CD14-positive monocyte (primary cell): ENCODE data around the gene SLC4A7. TPM values are rescaled to one million over a fixed set of nuclear protein-coding genes. Genes with fewer than 3 reads are reported as not detected.

Experiments
- DNase-seq, 3 donors: peaks; one replicate each; pipeline ENCODE4 v3.0.0-alpha.2; 2011 to 2022
- H2AFZ ChIP-seq: 2 replicates; pipeline ENCODE4 v1.6.0; 2012; ENCODE audit warnings: mild to moderate bottlenecking, low read depth, low read length, inconsistent platforms; ENCODE audit not compliant: insufficient read depth, poor library complexity, severe bottlenecking
- H3K27ac ChIP-seq, 2 donors: 1 replicate in 1 of 2; 2 replicates in 1 of 2; pipeline ENCODE4 v1.5.1; 2012 to 2013; ENCODE audit warnings: low read length in 2 of 2, control low read depth in 1 of 2, inconsistent platforms in 1 of 2, low read depth in 1 of 2, mild to moderate bottlenecking in 1 of 2
- H3K27me3 ChIP-seq, 2 donors: one replicate each; pipeline versions ENCODE4 v1.6.0 to v1.6.1; 2011 to 2013; ENCODE audit warnings: low read length in 2 of 2; ENCODE audit not compliant: control insufficient read depth in 2 of 2, insufficient read depth in 2 of 2
- H3K36me3 ChIP-seq, 2 donors: replicated peaks in 1 of 2; 1 replicate in 1 of 2; 2 replicates in 1 of 2; pipeline versions ENCODE4 v1.5.1 to v1.6.1; 2012 to 2013; ENCODE audit warnings: low read length in 2 of 2, control low read depth in 1 of 2, inconsistent platforms in 1 of 2, mild to moderate bottlenecking in 1 of 2; ENCODE audit not compliant: insufficient read depth in 2 of 2, control insufficient read depth in 1 of 2
- H3K4me1 ChIP-seq, 2 donors: 1 replicate in 1 of 2; 2 replicates in 1 of 2; pipeline versions ENCODE4 v1.5.1 to v1.6.1; 2012 to 2013; ENCODE audit warnings: low read length in 2 of 2, control low read depth in 1 of 2, inconsistent platforms in 1 of 2, mild to moderate bottlenecking in 1 of 2, moderate library complexity in 1 of 2; ENCODE audit not compliant: insufficient read depth in 2 of 2, control insufficient read depth in 1 of 2
- H3K4me2 ChIP-seq: replicated peaks from 2 replicates; pipeline ENCODE3; 2012; ENCODE audit warnings: low read length, moderate library complexity, mild to moderate bottlenecking; ENCODE audit not compliant: poor library complexity, severe bottlenecking; ENCODE audit errors: extremely low read depth
- H3K4me3 ChIP-seq, 3 experiments: fragments of 200-600 bp in 1 of 3; sonication (generic) in 1 of 3; replicated peaks in 1 of 3; 1 replicate in 2 of 3; 2 replicates in 1 of 3; pipeline ENCODE4 v1.5.1; 2011 to 2013; ENCODE audit warnings: low read length in 3 of 3, mild to moderate bottlenecking in 3 of 3, control low read depth in 2 of 3, low read depth in 2 of 3, inconsistent platforms in 1 of 3, moderate library complexity in 1 of 3
- H3K79me2 ChIP-seq: 2 replicates; pipeline ENCODE4 v1.6.0; 2012; ENCODE audit warnings: mild to moderate bottlenecking, control low read depth, inconsistent platforms, low read length, moderate library complexity; ENCODE audit not compliant: insufficient read depth
- H3K9ac ChIP-seq: 2 replicates; pipeline ENCODE4 v1.6.0; 2017; ENCODE audit warnings: low read length, mild to moderate bottlenecking; ENCODE audit not compliant: insufficient read depth, poor library complexity, severe bottlenecking
- H3K9me3 ChIP-seq, 2 donors: replicated peaks in 1 of 2; 1 replicate in 1 of 2; 2 replicates in 1 of 2; pipeline versions ENCODE4 v1.5.1 to v1.6.1; 2012 to 2013; ENCODE audit warnings: low read length in 2 of 2, control low read depth in 1 of 2; ENCODE audit not compliant: control insufficient read depth in 1 of 2, insufficient read depth in 1 of 2
- H4K20me1 ChIP-seq: 2 replicates; pipeline ENCODE4 v1.6.0; 2012; ENCODE audit warnings: mild to moderate bottlenecking, low read length, control low read depth, moderate library complexity; ENCODE audit not compliant: insufficient read depth
- H3K27ac Mint-ChIP-seq, 7 donors: one replicate each; pipeline ENCODE4 v1.8.0; 2020; ENCODE audit warnings: mild to moderate bottlenecking in 7 of 7, mixed read lengths in 7 of 7, moderate library complexity in 6 of 7, inconsistent platforms in 2 of 7
- H3K27me3 Mint-ChIP-seq, 3 donors: one replicate each; pipeline ENCODE4 v1.8.0; 2021 to 2022; ENCODE audit warnings: low read depth in 3 of 3, mild to moderate bottlenecking in 3 of 3, mixed read lengths in 3 of 3, moderate library complexity in 3 of 3, inconsistent platforms in 1 of 3
- H3K36me3 Mint-ChIP-seq, 2 donors: one replicate each; pipeline ENCODE4 v1.8.0; 2020; ENCODE audit warnings: mixed read lengths in 2 of 2, inconsistent platforms in 1 of 2, mild to moderate bottlenecking in 1 of 2
- H3K4me1 Mint-ChIP-seq: one replicate; pipeline ENCODE4 v1.8.0; 2020; ENCODE audit warnings: mild to moderate bottlenecking, mixed read lengths
- H3K4me3 Mint-ChIP-seq, 2 donors: one replicate each; pipeline ENCODE4 v1.8.0; 2020; ENCODE audit warnings: mild to moderate bottlenecking in 2 of 2, mixed read lengths in 2 of 2, moderate library complexity in 1 of 2
- H3K9me3 Mint-ChIP-seq, 7 donors: one replicate each; pipeline ENCODE4 v1.8.0; 2020 to 2022; ENCODE audit warnings: mixed read lengths in 7 of 7, mild to moderate bottlenecking in 6 of 7, moderate library complexity in 6 of 7, inconsistent platforms in 2 of 7
- WGBS: methylation state at CpG from one replicate; pipeline ENCODE4 v1.1.5; 2013; ENCODE audit warnings: missing lambda C conversion rate; ENCODE audit not compliant: insufficient coverage; 5-methylcytosine and 5-hydroxymethylcytosine counted together
- intact Hi-C, 2 donors: fragments of 100-400 bp; cut with micrococcal nuclease; formaldehyde crosslinking; loops; one replicate each; pipeline versions ENCODE4 v1.15.0 to v1.15.1; 2023
- polyA plus RNA-seq, 3 donors: library from polyadenylated mRNA; depleted of rRNA in 1 of 3; unstranded in 2 of 3; stranded (reverse) in 1 of 3; fragments of 300-500 nt in 2 of 3; fragments of >200 nt in 1 of 3; fragmentation: Illumina TruSeq in 2 of 3; gene quantifications; 1 replicate in 2 of 3; 2 replicates in 1 of 3; pipeline ENCODE4 v1.2.3, GENCODE V29; 2012 to 2021
- TF ChIP-seq, protein P1 (sequence below): fragments of 200-600 bp; IDR thresholded peaks from one replicate; pipeline ENCODE4 v1.8.0; 2022; ENCODE audit warnings: antibody characterized with exemption, mild to moderate bottlenecking

The SLC4A7 gene
- polyA plus RNA-seq, 3 donors = 5.4 to 7.6 (median 5.5) TPM

DNA sequence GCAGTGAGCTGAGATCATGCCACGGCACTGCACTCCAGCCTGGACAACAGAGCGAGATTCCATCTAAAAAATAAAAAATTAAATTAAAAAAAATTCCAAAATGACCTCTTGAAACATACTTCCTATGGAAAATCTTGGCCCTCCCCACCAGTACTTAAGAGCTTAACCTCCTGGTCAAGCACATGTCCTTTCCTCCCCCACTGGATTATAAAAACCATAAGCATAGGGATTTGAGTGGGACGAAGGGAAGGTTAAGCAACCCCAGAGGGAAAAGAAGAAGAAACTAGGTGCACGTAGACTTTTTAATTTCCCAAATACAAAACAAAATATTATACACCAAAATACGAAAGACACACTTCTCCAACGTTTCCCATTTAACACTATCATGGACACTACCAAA is 25.3 kb downstream of the SLC4A7 start:
- Histone ChIP-seq H3K4me1 (peaks cover 0 to 7% of the 10 kb centered on the region in 2 donors), H2AFZ (no peak overlapping the region), H3K4me2 (no peak overlapping the region), H4K20me1 (peaks cover 10% of the 10 kb centered on the region), H3K27ac (no peak overlapping the region), H3K9ac (no peak overlapping the region), H3K79me2 (peaks cover 66% of the 10 kb centered on the region), H3K4me3 (no peak overlapping the region), H3K36me3 (peaks cover 2 to 12% of the 10 kb centered on the region in 2 donors), H3K9me3 (peaks cover 12 to 14% of the 10 kb centered on the region in 2 donors), H3K27me3 (no peaks in the 10 kb centered on the region)
- H3K27ac Mint-ChIP-seq = no peak overlapping the region
- no peaks in the 10 kb centered on the region for H3K27me3 Mint-ChIP-seq
- TF ChIP-seq, protein P1, sequence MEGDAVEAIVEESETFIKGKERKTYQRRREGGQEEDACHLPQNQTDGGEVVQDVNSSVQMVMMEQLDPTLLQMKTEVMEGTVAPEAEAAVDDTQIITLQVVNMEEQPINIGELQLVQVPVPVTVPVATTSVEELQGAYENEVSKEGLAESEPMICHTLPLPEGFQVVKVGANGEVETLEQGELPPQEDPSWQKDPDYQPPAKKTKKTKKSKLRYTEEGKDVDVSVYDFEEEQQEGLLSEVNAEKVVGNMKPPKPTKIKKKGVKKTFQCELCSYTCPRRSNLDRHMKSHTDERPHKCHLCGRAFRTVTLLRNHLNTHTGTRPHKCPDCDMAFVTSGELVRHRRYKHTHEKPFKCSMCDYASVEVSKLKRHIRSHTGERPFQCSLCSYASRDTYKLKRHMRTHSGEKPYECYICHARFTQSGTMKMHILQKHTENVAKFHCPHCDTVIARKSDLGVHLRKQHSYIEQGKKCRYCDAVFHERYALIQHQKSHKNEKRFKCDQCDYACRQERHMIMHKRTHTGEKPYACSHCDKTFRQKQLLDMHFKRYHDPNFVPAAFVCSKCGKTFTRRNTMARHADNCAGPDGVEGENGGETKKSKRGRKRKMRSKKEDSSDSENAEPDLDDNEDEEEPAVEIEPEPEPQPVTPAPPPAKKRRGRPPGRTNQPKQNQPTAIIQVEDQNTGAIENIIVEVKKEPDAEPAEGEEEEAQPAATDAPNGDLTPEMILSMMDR = no peak
- peaks cover 10% of the 10 kb centered on the region for H3K4me1 Mint-ChIP-seq
- no peak overlapping the region for H3K4me3 Mint-ChIP-seq
- DNase-seq = no peak
- peaks cover 5 to 14% (median 11%) of the 10 kb centered on the region in 7 donors for H3K9me3 Mint-ChIP-seq
- peaks cover 7 to 12% of the 10 kb centered on the region in 2 donors for H3K36me3 Mint-ChIP-seq
- WGBS = no CpG with 5 or more reads among the region's 6 CpGs
- intact Hi-C loops = no loop called here

DNA sequence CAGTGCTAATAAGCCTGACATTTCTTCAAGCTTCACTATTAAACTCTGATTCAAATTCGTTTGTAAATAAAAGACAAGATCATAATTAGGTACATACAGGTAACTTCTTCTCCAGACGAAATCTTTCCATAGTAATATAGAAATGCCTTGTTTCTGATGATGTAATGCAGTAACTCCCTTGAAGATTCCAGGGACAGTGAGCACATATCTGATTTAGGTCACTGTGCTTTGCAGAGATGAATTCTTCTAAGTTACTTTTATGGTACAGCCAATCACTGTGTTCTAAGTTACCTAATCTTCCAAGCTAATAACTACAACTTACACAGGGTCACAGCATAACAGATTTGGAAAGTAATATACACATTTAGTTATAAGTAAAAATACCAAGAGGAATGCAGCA is 27.6 kb downstream of the SLC4A7 start:
- intact Hi-C loops = no loop called here
- no CpG with 5 or more reads among the region's 2 CpGs for WGBS
- no peak overlapping the region for H3K27ac Mint-ChIP-seq

More for the DNA sequence above, 27.6 kb downstream of the SLC4A7 start:
- no peak overlapping the region for H3K4me3 ChIP-seq
- no peak overlapping the region for H2AFZ ChIP-seq
- no peak for DNase-seq
- H3K27ac ChIP-seq = no peak overlapping the region
- no peaks in the 10 kb centered on the region for H3K9me3 ChIP-seq
- peaks cover 10% of the 10 kb centered on the region for H4K20me1 ChIP-seq
- no peaks in the 10 kb centered on the region for H3K27me3 ChIP-seq
- Mint-ChIP-seq H3K36me3 (peaks cover 3 to 5% of the 10 kb centered on the region in 2 donors), H3K4me1 (peaks cover 12% of the 10 kb centered on the region), H3K9me3 (peaks cover 0 to under 1% (median 0%) of the 10 kb centered on the region in 7 donors), H3K27me3 (no peaks in the 10 kb centered on the region), H3K4me3 (no peak overlapping the region)
- TF ChIP-seq, protein P1 = no peak
- peaks cover 44% of the 10 kb centered on the region for H3K79me2 ChIP-seq
- H3K4me1 ChIP-seq = peaks cover 0 to 7% of the 10 kb centered on the region in 2 donors
- H3K36me3 ChIP-seq = no peaks in the 10 kb centered on the region
- no peak overlapping the region for H3K4me2 ChIP-seq
- H3K9ac ChIP-seq = no peak overlapping the region
